Measurements from ENCODE around the gene SLC25A1.
"Not testable (repeated sequence)": the region's sequence is repeated elsewhere in the genome, so short reads cannot be mapped to it uniquely, and the experiment has no call there.

The SLC25A1 gene

DNA sequence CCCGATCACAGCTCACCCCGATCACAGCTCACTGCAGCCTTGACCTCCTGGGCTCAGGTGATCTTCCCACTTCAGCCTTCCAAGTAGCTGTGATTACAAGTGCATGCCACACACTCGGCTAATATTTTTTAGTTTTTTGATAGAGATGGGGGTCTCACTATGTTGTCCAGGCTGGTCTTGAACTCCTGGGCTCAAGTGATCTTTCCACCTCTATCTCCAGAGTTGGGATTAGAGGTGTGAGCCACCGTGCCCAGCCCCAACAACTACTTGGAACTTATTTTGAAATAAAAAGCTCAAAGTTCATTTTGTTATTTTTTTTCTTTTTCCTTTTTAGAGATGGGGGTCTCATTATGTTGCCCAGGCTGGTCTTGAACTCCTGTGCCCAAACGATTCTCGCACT lies 27.8 kb upstream of the SLC25A1 start:
- no peak for DNase-seq (ENCODE audit: low read depth in 3 of 3)

DNA sequence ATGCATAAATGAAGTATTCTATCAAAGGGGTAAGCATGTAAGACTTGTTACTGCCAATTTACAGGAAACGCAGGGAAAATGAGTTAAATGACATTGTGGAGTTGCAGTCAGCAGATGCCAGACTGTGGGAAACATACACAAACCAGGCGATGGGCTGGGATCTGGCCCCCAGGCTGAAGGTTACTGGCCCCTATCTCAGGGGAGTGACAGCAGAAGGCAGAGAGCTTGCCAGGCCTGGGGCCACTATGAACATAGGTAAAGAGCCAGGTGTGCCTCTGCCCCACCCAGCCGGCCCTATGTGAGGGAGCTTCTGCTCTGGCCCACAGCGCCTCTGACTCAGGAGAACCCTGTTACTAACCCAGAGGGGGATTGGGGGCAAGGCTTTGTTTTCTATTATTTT lies 26.1 kb upstream of the SLC25A1 start:
- no peak for DNase-seq (ENCODE audit: low read depth in 3 of 3)

DNA sequence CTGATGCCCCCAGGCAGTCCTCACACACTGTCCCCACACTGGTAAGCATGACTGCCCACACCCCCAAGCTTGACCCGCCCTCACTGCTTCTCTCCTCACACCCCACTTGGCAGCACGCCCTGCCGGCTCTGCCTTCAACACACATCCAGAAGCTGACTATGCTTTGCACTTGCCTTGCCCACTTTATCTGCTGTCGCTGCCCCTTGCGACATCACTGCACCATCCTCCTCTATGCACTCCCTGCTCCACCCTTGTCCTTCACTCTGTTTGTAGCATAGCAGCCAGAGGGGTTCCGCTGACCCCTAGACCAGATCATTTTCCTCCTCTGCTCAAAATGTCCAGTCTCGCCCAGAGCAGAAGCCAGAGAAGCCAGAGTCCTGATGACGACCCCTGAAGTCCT lies 25.3 kb upstream of the SLC25A1 start:
- DNase-seq (ENCODE audit: low read depth in 3 of 3): no peak

DNA sequence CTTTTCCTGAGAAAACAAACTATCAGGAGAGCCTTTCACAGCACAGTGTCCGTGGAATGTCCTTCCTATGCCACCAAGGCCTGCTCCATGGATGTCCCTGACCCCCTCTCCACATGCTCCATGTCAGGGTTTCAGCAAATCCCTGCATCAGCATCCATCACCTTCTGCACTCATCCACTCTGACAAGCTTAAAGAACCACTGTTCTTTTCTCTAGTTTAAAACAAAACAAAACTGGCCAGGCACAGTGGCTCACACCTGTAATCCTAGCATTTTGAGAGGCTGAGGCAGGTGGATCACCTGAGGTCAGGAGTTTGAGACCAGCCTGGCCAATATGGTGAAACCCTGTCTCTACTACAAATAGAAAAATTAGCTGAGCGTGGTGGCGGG lies 24.3 kb upstream of the SLC25A1 start:
- DNase-seq (ENCODE audit: low read depth in 3 of 3): not testable (repeated sequence)

DNA sequence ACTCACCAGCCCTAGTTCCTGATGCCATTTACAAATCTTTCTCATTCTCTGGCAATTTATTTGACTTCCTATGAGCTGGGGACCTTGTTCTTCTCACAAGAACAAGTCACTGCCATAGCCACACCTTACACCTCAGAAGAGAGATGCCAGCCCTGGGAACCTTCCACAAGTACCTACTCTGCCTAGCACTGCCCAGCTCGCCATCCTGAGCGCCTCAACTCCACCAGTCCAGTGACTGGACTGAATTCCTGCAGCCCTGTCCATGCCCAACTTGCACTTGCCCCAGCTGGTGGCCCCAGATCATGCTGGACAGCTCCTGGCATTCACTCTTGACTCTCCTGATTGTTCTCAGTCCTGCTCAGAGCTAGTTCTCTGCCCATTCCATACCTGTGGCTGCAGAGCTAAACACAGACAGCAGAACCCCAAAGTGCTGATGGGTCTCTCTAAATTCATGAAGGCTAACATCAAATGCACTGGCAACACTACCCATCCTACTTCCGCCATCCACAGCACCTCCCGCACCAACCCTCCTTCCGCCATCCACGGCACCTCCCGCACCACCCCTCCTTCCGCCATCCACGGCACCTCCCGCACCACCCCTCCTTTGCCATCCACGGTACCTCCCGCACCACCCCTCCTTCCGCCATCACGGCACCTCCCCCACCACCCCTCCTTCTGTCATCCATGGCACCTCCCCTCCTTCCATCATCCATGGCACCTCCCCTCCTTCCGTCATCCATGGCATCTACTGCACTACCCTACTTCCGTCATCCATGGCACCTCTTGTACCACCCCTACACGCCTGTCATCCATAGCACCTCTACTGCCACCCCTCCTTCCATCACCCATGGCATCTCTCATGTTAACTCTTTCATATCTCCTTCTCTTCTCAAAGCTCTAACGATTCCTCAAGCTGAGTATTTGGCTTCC lies 23.6 kb upstream of the SLC25A1 start:
- DNase-seq (ENCODE audit: low read depth in 3 of 3): no peak

DNA sequence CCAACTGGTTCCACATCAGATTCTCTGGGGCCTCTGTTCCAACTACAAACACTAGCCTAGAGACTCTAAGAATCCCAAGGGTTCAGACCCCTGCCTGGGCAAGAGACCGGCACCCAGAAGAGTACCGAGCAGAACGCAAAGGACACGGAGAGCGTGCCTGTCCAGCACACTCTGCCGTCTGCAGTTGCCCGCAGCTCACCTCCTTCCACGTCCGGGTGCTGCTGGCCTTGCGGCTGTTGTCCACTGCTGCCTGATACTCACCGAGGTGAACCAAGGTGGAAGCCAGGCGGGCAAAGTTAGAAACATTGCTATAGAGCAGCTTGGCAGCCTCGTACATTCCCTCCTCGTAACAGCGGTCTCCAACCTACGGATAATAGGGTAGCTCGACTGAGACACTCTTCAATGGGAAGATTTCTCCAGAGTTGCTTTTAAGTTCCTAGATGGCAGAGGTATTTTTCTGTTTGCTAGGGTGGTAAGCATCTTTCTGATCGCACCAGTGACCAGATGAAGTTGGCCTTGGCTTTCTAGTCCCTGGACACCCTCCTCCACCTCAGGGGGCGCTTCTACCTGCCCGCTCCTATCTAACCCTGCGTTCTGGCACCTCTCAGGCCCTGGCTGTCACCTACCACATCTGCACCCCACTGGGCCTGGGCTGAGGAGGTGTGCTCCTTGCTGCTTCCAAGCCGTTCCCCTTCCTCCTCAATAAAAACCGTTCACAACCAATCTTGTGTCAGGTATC lies 22.8 kb upstream of the SLC25A1 start:
- DNase-seq (ENCODE audit: low read depth in 3 of 3): no peak

DNA sequence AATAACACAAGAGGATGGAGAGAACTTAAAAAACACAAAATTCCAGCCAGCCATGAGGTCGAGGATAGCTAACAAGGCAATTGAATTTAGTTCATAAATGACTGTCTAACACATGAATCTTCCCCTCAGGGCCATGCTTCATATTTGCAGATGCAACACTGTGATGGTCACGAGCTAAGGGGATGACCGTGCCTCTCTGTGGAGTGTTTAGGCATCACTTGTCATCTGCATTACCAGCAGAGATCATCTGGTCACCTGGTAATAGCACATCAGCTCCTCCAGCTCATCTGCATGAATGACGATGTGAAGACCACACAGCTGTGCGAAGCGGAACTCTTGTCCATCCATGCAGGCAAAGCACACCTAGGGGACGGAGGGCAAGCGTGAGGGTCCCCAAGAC lies 20.9 kb upstream of the SLC25A1 start:
- no peak for DNase-seq (ENCODE audit: low read depth in 3 of 3)

DNA sequence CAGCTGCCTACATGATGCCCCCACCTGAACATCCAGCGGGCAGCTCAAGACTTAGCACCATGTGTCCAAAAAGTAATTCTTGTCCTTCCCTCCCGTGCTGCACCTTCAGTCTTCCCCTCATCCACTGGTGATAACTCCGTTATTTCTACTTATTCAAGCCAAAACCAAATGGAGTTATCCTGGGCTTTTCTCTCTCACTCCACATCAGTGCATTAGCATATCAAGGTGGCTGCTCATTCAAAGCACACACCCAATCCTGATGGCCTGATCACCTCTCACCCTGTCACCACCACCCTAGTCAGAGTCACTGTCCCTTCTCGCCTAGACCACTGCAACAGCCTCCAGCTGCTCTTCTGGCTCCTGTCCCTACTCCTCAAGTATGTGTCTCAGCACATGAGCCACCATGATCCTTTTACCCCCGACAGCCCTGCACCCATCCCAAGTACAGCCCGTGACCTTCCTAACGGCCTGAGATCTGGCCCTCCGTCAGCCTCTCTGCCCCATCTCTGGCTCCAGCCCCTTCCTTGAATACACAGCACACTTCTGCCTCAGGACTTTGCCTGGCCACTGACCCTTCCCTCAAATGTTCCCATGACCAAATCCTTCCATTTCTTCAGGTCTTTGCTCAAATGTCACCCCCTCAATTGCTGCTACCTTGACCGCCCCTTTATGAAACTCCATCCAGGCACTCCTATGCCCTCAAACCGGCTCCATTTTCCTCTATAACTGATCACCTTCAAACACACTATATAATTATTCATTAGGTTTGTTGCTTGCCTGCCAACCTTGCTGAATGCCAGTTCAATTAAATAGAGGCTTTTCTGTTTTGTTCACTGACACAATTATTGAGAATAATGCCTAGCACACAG lies 19.7 kb upstream of the SLC25A1 start:
- DNase-seq (ENCODE audit: low read depth in 3 of 3): no peak

DNA sequence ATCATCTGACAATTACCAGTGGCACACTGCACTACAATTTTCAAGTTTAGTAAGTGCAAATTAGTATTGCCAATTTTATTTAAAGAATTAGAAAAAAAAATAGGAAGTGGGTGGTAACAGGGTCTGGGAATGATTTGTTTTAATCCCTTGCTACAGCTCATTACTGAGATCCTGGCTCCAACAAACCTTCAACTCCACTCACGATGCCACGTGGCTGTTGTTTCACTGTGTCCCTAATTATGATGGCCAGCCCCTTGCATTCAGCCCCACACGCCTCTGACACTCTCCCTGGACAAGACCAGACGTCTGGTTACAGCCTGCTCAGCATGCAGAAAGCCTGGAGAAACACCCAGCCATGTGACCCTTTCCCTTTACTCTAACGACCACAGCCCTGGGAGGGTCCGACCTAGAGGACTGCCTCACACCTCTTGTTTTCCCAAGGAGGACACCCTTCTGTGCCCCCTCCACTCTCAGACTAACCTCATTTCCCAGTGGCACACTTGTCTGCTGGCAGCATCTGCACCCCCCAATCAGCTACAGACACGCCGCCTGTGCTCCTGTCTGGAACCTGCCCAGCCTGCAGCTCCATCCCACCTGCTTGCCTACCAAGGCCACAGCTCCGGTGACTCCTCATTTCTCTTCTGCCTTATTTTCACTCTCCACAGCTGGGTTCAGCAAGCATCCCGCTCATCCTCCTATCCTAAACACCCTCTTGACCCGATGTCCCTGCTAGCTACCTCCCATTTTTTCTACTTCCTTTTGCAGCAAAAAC lies 18.5 kb upstream of the SLC25A1 start:
- no peak for DNase-seq (ENCODE audit: low read depth in 3 of 3)

DNA sequence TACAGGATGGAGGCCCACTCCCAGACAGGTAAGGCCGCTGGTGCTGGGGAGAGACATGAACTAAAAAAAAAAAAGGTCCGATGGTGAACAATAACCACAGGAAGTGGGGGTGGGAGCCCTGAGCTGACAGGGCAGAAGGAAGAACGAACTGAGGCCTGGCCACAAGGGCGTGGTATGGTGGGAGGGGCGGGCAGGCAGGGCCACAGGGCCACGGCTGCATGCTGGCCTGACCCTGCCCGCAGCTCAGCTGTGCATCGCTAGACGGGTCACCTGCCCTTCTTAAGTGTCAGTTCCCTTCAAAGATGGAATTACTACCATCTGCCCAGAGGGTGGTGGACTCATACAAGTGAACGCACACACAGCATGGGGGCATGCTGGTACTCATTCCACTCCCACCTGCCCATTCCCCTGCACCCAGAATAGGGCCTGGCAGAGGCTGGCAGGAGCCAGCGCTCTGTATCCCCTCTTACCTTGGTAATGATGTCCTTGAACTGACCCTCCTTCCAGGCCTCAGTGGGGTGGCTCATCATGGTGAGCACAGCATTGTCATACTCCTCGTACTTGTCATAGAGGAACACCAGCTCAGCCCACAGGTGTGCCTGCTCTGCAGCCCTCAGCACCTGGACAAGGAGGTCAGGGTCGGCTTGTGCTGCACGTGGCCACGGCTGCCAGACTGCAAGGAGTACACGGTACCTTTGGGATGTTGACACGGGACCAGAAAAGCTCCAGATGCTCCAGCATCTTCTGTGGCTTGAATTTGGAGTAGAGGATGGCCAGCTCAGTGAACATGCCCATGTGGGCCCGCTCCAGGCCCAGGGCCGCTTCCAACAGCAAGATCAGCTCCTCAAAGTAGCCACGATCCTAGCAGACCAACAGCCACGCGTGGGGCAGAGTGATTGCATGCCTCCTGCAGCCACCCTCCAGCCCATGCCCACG lies 17.5 kb upstream of the SLC25A1 start:
- DNase-seq (ENCODE audit: low read depth in 3 of 3): no peak

DNA sequence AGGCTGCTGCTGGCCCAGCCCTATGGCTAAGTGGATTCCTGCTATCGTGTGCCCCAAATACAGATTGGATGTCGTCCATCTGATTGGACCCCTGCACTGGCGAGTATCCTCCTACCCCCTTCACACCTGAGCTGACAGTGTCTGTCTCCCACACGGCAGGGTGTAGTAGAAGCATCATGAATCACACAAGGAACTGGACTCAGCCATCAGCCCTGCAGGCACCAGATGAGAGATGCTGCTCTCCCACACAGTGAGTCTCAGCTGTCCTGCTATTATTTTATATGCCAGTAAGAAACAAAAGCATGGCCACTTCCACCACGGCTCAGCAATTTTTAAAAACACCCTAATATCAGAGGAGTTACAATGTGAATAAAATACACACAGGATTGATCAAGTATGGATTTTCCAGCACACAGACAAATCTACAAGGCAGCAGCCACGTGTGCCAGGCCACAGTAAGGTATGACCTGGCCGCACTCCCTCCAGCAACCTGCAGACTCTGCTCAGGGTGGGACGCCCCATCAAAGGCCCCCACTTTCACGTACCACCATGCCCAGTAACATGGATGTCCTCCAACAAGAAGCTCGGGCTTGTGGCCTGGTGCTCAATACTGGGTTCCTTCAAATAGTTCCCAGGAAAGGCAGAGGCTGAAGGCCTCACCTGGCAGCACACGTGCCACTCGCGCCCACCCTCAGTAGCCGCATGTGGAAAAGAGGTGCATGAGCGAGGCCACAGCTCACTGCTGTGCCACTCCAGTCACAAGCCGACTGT lies 16.4 kb upstream of the SLC25A1 start:
- DNase-seq (ENCODE audit: low read depth in 3 of 3): no peak

DNA sequence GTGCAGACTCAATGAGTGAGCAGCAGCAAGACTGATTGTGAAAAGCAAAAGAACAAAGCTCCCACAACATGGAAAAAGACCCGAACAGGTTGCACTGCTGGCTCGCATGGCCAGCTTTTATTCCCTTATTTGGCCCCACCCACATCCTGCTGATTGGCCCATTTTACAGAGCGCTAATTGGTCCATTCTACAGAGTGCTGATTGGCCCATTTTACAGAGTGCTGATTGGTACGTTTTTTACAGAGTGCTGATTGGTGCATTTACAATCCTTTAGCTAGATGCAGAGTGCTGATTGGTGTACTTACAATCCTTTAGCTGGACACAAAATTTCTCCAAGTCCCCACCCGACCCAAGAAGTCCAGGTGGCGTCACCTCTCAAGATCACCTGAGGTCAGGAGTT lies 15.3 kb upstream of the SLC25A1 start:
- DNase-seq (ENCODE audit: low read depth in 3 of 3): no peak

DNA sequence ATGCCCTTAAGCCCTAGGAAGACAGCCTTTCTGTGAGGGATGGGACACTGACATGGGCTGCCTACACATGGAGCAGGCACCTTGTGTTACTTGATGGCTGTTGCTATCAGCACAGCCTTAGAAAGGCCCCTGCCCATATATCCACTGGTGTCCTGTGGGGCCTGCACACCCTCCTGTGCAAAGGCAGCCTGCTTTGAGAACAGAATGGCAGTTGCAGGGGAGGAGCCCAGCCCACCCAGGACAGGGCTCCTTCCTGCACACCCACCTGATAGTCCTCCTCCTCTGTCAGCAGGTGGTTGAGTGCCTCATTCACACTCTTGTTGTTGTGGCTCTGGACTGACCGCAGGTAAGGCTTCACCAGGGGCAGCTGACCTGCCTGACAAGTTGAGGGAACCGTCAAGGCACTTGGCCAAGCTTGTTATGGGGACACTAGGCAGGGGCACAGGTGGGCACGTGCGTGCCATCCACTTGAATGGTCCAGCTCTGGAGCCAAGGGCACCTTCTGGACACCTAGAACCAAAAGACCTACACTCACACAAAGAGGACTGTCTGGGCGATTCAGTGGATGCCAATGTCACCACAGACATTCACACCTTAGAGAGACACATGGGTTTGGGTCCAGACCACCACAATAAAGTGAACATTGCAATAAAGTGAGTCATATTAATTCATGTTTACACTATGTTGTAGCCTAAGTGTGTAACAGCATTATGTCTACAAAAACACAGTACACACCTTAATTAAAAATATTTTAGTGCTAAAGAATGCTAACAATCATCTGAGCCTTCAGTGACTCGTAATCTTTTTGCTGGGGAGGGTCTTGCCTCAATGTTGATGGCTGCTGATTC lies 9.4 kb upstream of the SLC25A1 start:
- no peak for DNase-seq (ENCODE audit: low read depth in 3 of 3)

DNA sequence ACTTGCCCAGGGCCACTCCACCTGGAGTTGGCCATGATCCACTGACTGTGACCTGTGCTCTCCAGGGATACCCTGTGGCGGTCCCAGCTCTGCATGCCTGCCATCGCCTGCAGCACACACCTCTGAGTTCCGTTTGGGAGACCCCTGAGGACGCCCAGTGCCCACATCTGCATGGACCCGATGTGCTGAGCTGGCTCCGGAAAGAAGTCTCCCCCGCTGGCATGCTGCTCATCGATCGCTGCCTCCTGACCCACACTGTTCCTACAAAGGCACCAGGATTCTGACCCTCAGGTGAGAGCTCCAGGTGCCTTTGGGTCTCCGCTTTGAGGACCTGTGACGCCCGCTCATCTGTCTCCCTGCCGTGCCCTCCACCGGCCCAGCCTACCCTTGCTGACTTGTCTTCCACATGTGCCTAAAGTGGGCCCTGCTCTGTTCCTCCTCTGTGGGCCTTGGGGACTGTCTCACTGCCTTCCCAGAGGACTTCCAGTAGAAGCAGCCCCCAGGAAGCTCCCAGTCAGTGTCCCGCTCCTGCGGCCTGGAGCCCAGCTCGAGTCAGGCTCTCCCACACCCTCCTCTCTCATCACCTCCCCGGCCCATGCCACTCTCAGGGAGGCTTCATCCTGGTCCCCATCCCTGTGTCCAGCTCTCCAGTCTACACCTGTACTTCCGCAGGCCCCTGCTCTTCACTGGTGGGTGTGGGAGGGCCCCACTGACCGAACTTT lies 5.9 kb upstream of the SLC25A1 start:
- no peak for DNase-seq (ENCODE audit: low read depth in 3 of 3)

DNA sequence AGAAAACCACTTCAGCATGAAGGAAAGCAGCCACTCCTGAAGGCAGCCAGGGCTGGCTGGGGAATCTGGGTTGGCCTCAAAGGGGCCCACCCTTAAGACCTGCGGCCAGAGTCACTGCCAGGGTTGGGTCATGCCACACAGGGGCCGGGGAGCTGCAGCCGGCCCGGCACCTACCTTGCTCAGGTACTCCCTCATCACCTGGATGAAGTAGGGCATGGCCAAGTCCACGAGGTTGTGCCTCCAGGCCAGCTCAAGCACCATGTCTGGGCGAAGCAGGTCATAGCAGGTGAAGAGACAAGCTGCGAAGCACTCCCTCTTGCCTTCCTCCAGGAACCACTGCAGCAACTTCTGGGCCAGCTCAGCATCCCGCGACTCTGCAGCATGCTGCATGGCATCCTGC lies 4.7 kb upstream of the SLC25A1 start:
- no peak for DNase-seq (ENCODE audit: low read depth in 3 of 3)

DNA sequence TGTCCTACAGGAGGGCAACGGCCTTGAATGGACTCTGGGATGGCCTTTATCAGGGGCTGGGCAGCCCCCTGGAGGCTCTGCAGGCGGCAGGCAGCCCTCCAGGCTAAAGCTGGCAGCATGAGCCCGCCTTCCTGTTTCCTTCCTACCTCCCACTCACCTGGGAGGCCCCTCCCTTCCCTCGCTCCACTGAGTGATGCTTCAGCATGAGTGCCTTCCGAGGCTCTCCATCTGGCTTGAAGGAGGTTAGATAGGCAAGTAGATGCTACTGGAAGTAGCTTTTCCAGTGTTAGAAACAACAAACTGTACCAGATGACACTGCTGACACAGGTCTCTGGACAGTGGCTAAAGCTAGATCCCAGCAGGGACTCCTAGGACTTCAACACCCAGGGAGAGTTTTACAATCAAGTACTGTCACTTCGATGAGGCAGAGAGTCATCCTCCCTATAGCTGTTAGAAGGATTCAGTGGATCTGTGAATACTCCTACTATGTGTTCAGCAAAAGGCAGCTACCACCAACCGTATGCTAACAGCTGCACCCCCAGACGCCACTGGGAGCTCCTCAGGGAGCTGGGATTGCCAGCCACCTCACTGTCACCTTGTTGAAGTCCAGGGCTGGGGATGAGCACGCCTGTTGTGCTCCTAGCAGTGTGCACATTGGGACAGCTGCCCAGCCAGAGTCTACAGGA lies 4.1 kb upstream of the SLC25A1 start:
- peak in 1 of 3 experiments; percentile 47 for DNase-seq (ENCODE audit: low read depth in 3 of 3)

DNA sequence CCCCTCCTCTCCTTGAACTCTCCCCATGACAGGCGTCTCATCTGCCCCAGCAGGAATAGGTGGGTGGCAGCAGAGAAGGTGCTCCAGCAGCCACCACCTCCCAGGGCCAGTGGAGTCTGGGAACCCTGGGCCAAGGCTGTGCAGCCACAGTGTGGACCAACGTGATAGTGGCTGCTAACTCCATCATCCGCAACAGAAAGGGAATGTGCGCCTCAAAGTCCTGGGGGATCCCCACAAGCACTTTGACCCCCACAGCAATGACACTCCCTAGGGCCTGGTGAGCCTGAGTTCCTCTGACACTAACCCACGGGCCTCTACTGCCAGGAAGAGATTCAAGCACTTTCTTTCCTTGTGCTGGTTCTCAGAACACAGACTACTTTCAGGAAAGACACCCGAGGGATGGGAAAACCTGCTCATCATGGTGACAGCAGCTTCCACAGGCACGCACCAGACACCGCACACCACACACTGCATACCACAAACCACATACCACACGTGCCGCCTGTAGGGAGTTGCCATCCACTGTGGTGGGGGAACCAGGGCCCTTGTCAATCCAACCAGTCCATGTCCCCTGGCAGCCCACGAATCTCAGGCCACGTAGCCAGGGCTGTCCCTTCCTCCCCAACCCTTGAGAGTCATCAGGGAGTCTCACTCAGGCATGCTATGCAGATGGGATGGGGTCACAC lies 3.4 kb upstream of the SLC25A1 start:
- peak in 1 of 3 experiments; percentile 49 for DNase-seq (ENCODE audit: low read depth in 3 of 3)
